ENCODE data around the gene ZNF580. TPM values are rescaled to one million over a fixed set of nuclear protein-coding genes. Genes with fewer than 3 reads are reported as not detected.
A peak's percentile ranks its signal among the peaks of the same experiment; 100 is the strongest.

Gene ZNF580, protein sequence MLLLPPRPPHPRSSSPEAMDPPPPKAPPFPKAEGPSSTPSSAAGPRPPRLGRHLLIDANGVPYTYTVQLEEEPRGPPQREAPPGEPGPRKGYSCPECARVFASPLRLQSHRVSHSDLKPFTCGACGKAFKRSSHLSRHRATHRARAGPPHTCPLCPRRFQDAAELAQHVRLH
- total RNA-seq: 10 to 100 TPM; 28.1 to 84.1 (median 38.0) TPM

DNA sequence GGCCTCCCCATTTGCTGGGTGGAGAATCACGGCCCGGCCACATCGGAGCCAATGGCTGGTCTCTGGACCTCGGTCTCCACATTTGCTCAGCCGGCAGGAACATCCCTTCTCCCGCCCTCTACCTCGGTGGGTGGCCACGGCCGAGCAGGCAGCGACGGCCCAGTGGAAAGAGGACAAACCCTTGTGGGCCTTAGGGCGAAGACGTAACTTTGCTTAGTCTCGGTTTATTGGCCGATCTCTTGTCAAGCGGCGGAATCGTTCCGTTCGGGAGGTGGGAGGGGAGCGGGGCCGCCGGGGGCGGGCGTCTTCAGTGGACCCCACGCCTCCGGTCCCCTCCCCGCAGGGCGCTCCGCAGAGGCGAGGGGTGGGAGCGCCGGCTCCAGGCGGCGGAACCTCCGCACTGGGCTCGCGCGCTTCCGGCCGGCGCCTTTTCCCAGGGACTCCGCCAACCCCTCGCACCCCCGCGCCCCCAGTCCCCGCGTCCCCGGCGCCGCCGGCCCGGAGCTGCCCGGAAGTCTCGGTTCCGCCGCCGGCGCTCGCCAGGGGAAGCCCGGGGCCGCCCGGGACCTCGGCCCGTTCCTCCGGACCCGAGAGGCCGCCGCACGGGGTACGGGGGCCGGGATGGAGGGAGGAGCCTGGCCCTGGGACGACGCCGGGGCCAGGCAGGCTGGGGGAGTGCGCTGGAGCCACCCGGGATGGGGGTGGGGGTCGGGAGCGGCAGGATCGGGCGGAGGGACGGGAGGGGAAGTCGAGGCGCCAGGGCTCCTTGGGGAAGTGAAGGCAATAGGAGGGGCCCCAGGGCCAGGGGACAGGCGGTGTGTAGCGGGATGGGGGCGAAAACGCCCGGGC is at the start of gene ZNF580:
TSS of gene ZNF580 (plus strand) at position 426 of the 849 bp plus-strand sequence. CDS start 1,507 bp downstream, outside the sequence.
- Histone ChIP-seq H3K4me3 (peak within 1 kb of the TSS; percentile 74 to 96 (median 86)), H3K9me3 (no peaks in the 10 kb centered on the region), H3K36me3 (peaks cover 5 to 13% (median 12%) of the 10 kb centered on the region in 4 donors), H3K27me3 (no peaks in the 10 kb centered on the region), H3K4me1 (peaks cover 64 to 91% (median 69%) of the 10 kb centered on the region in 4 donors), H3K27ac (peak within 1 kb of the TSS; percentile 88 to 94 (median 92))
- peak; percentile 54 to 86 for ATAC-seq (ENCODE audit: low FRiP score in 2 of 2)
- 2% methylated on average over 5 to 43 of the region's 89 CpGs for WGBS, 2 donors
- peak; percentile 53 to 95 for DNase-seq
- TF ChIP-seq POLR2A (IDR thresholded peaks at IDR 0.05): peak in 2 of 4 donors; percentile 0 to 36
- TF ChIP-seq POLR2AphosphoS5 (IDR thresholded peaks at IDR 0.05): no peak
- no peak for TF ChIP-seq EP300 (IDR thresholded peaks at IDR 0.05)
- TF ChIP-seq, protein P1, sequence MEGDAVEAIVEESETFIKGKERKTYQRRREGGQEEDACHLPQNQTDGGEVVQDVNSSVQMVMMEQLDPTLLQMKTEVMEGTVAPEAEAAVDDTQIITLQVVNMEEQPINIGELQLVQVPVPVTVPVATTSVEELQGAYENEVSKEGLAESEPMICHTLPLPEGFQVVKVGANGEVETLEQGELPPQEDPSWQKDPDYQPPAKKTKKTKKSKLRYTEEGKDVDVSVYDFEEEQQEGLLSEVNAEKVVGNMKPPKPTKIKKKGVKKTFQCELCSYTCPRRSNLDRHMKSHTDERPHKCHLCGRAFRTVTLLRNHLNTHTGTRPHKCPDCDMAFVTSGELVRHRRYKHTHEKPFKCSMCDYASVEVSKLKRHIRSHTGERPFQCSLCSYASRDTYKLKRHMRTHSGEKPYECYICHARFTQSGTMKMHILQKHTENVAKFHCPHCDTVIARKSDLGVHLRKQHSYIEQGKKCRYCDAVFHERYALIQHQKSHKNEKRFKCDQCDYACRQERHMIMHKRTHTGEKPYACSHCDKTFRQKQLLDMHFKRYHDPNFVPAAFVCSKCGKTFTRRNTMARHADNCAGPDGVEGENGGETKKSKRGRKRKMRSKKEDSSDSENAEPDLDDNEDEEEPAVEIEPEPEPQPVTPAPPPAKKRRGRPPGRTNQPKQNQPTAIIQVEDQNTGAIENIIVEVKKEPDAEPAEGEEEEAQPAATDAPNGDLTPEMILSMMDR (IDR thresholded peaks at IDR 0.05): no peak

DNA sequence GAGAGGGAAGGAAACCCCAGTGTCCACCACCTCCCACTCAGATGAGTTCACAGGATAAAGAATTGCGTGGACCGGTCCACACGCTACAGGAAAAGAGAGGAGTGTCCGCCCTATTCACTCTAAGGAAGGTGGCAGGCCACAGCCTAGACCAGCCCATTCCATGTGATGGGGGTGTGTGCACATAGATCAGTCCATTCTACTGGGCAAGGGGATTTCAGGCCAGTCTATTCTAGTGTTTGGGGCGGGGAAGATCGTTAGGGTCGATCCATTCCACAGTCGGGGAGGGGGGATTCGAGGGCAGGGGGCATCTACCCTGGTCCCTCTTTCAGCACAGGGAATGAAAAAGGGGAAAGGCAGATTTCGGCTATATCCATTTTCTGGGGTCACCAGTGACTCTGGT is 49.2 kb upstream of the ZNF580 start:
- H3K9me3 ChIP-seq: no peaks in the 10 kb centered on the region
- no peak for TF ChIP-seq POLR2A (IDR thresholded peaks at IDR 0.05)
- no peak for TF ChIP-seq EP300 (IDR thresholded peaks at IDR 0.05)
- no peak for TF ChIP-seq POLR2AphosphoS5 (IDR thresholded peaks at IDR 0.05)
- TF ChIP-seq, protein P1 (IDR thresholded peaks at IDR 0.05): no peak
- peaks cover 3 to 37% (median 27%) of the 10 kb centered on the region in 4 donors for H3K36me3 ChIP-seq
- no peaks in the 10 kb centered on the region for H3K27me3 ChIP-seq
- DNase-seq: no peak
- 83 to 87% methylated on average over 10 of the region's 10 CpGs for WGBS, 2 donors
- H3K4me1 ChIP-seq: peaks cover 11 to 15% (median 14%) of the 10 kb centered on the region in 4 donors
- no peak overlapping the region for H3K27ac ChIP-seq
- no peak for ATAC-seq (ENCODE audit: low FRiP score in 2 of 2)
- H3K4me3 ChIP-seq: no peak overlapping the region

DNA sequence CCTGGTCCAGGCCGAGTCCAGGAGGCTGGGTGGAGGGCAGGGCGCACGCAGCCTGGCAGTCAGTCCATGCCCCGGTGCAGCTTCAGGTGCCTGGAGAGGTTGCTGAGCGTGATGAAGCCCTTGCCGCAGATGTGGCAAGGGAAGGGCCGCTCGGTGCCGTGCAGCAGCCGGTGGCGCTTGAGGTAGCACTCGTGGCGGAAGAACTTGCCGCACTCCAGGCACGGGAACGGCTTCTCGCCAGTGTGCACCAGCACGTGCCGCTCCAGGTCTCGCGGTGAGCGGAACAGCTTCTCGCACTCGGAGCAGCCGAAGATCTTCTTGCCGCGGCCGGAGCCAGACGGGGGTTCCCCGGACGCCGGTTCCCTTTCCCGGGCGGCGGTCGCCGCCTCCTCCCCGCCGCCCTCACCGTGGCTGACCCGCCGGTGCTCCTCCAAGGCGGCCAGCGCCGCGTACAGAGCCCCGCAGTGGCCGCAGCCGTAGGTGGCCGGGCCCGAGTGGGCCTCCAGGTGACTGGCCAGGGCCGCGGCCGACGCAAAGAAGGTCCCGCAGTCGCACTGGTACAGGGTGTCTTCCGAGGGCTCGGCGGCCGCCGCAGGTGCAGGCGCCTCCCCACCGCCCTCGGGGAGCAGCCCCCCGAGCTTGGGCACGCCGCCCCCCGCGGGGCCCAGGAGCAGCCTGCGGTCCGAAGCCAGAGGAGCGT is 48.3 kb upstream of the ZNF580 start:
- DNase-seq: peak in 1 of 2 donors; percentile 83
- ATAC-seq (ENCODE audit: low FRiP score in 2 of 2): no peak
- WGBS, 2 donors: 89 to 97% methylated on average over 26 to 41 of the region's 73 CpGs
- Histone ChIP-seq H3K27me3 (no peaks in the 10 kb centered on the region), H3K27ac (no peak overlapping the region), H3K4me1 (peaks cover 3 to 5% (median 5%) of the 10 kb centered on the region in 4 donors), H3K36me3 (peaks cover 3 to 46% (median 29%) of the 10 kb centered on the region in 4 donors), H3K4me3 (no peak overlapping the region), H3K9me3 (no peaks in the 10 kb centered on the region)
- no peak for TF ChIP-seq POLR2A (IDR thresholded peaks at IDR 0.05)
- no peak for TF ChIP-seq POLR2AphosphoS5 (IDR thresholded peaks at IDR 0.05)
- TF ChIP-seq, protein P1 (IDR thresholded peaks at IDR 0.05): no peak
- TF ChIP-seq EP300 (IDR thresholded peaks at IDR 0.05): no peak

DNA sequence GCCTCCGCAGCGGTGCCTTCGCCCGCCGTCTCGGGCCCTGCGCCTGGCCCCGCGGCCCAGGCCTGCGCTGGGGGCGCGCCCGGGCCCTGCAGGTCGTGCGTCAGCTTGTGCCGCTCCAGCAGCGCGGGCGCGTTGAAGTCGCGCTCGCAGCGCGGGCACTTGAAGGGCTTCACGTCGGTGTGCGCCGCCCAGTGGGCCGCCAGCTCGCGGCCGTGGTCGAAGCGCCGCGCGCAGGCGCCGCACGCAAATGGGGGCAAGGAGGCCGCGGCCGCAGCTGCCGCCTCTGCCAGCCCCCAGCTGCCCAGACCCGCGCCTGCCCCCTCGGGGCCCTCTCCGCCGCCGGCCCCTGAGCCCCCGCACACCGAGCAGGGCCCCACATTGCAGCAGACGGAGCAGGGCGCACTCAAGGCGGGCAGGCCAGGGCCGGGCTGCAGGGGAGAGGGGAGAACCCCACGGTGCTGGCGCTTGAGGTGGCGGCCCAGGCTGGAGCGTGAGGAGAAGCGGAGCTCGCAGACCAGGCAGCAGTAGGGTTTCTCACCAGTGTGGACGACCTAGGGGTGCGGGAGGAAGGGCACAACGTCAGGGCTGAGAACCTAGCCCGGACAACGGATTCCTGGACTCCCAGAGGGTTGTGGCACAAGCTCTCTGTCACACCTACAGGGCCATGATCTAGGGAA is 47.6 kb upstream of the ZNF580 start:
- Histone ChIP-seq H3K4me1 (peaks cover under 1 to 3% (median under 1%) of the 10 kb centered on the region in 4 donors), H3K9me3 (no peaks in the 10 kb centered on the region), H3K36me3 (peaks cover 3 to 46% (median 29%) of the 10 kb centered on the region in 4 donors), H3K27me3 (no peaks in the 10 kb centered on the region), H3K4me3 (no peak overlapping the region), H3K27ac (no peak overlapping the region)
- 91 to 92% methylated on average over 47 to 67 of the region's 68 CpGs for WGBS, 2 donors
- TF ChIP-seq POLR2AphosphoS5 (IDR thresholded peaks at IDR 0.05) (no peak), POLR2A (IDR thresholded peaks at IDR 0.05) (no peak), EP300 (IDR thresholded peaks at IDR 0.05) (no peak)
- no peak for ATAC-seq (ENCODE audit: low FRiP score in 2 of 2)
- DNase-seq: peak in 1 of 2 donors; percentile 80

Measured in upper lobe of left lung (tissue), 6 donors.